ENCODE results near the gene WDR77.

- TF ChIP-seq POLR2A (IDR thresholded peaks at IDR 0.05): no peak
- TF ChIP-seq CTCF (IDR thresholded peaks at IDR 0.05): no peak
- TF ChIP-seq POLR2AphosphoS5 (IDR thresholded peaks at IDR 0.05): no peak
These were observed 31.6 kb upstream of the WDR77 start for GRCh38 chr1:111480674-111481073.
